ENCODE data around the gene CRTAC1.

DNA sequence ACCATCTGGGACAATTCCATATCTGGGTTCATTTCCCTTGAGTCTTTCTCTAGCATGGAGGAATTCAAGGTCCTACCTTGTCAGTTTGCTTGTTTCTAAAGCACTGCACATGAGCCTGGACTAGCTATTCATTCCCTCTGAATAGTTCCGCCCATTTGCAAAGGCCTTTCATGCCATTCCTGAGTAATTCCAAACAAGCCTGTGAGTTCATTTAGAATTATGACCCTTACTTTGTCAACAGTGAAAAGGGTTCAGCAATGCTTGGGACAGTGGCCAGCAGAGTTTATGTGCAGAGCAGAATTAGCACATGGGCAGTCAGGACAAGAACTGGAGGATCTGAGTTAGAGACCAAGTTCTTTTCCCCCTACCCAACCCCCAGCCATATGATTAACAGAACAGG, 27.9 kb upstream of the CRTAC1 start:
- TF ChIP-seq, protein P1, sequence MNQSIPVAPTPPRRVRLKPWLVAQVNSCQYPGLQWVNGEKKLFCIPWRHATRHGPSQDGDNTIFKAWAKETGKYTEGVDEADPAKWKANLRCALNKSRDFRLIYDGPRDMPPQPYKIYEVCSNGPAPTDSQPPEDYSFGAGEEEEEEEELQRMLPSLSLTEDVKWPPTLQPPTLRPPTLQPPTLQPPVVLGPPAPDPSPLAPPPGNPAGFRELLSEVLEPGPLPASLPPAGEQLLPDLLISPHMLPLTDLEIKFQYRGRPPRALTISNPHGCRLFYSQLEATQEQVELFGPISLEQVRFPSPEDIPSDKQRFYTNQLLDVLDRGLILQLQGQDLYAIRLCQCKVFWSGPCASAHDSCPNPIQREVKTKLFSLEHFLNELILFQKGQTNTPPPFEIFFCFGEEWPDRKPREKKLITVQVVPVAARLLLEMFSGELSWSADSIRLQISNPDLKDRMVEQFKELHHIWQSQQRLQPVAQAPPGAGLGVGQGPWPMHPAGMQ (IDR thresholded peaks at IDR 0.05; ENCODE audit: borderline replicate concordance): no peak
- TF ChIP-seq POLR2A (IDR thresholded peaks at IDR 0.05; ENCODE audit: low read depth, low read length): no peak
- no peak for TF ChIP-seq KLF5 (IDR thresholded peaks at IDR 0.05; ENCODE audit: partially characterized antibody)
- TF ChIP-seq, protein P2, sequence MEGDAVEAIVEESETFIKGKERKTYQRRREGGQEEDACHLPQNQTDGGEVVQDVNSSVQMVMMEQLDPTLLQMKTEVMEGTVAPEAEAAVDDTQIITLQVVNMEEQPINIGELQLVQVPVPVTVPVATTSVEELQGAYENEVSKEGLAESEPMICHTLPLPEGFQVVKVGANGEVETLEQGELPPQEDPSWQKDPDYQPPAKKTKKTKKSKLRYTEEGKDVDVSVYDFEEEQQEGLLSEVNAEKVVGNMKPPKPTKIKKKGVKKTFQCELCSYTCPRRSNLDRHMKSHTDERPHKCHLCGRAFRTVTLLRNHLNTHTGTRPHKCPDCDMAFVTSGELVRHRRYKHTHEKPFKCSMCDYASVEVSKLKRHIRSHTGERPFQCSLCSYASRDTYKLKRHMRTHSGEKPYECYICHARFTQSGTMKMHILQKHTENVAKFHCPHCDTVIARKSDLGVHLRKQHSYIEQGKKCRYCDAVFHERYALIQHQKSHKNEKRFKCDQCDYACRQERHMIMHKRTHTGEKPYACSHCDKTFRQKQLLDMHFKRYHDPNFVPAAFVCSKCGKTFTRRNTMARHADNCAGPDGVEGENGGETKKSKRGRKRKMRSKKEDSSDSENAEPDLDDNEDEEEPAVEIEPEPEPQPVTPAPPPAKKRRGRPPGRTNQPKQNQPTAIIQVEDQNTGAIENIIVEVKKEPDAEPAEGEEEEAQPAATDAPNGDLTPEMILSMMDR (IDR thresholded peaks at IDR 0.05 in 2 of 3, conservative IDR thresholded peaks at IDR 0.05 in 1 of 3; ENCODE audit: control insufficient read depth in 2 of 3, extremely low read depth in 1 of 3, insufficient read depth in 1 of 3, low read depth in 3 of 3, low read length in 3 of 3): no peak

Measured in GM12878 (cell line).